GM18907 (cell line): ENCODE data around the gene CAP1.
"Not testable (repeated sequence)": the region's sequence is repeated elsewhere in the genome, so short reads cannot be mapped to it uniquely, and the experiment has no call there.

ENCODE experiments used
- ATAC-seq: cut with Tn5 transposase; IDR thresholded peaks from one replicate; pipeline ENCODE4 v1.9.1; 2021; ENCODE audit warnings: mild to moderate bottlenecking, moderate library complexity; ENCODE audit not compliant: unreplicated experiment

CAP1 gene

DNA sequence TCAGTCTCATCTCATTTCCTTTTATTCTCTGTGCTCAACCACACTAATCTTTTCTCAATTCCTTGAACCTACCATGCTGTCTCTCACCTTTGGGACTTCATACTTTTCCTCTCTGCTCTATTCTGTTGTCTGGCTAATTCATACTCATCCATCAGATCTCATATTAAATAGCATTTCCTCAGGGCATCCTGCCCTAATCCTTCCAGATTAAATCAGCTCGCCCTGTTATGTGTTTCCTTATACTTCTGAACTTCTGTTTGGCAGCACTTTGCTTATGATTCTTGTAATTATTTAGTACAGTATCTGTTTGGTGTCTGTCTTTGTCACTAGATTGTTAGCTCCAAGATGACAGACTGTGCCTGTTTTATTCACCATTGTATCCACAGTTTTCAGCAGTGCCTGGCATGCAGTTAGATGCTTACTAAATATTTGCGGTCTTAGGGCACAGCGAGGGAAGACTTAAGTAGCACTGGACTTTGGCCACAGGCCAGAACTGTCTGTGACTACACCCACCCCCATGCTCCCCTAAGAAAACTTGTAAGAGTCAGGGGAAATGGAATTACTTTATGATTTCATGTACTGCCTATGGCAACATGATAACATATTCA, 9.9 kb upstream of the CAP1 start:
- ATAC-seq, result no peak

DNA sequence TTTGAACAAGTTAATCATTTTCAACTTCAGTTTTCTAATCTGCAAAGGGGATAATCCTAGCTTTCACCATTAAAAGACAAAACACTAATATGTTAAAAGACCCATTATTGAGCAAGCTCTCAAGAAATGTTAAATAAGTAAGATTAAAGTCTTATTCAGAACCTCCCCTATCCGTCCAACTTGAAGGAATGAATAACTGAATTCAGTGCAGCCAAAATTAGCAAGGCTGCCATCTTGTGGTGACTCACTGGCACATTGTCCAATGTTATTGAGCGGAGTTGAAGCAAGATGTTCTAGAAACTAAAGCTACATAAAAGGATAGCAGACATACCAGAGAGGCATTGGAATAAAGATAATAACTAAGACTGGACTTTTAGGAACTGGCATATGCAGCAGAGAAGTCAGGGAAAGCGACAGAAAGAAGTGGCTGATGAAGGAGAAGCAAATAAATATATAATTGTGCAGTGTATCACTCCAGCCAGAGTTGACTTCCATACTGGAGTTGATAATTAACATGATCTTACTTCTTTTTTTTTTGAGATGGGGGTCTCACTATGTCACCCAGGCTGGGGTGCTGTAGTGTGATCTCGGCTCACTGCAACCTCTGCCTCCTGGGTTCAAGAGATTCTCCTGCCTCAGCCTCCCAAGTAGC, 8.2 kb upstream of the CAP1 start:
- ATAC-seq, result no peak

DNA sequence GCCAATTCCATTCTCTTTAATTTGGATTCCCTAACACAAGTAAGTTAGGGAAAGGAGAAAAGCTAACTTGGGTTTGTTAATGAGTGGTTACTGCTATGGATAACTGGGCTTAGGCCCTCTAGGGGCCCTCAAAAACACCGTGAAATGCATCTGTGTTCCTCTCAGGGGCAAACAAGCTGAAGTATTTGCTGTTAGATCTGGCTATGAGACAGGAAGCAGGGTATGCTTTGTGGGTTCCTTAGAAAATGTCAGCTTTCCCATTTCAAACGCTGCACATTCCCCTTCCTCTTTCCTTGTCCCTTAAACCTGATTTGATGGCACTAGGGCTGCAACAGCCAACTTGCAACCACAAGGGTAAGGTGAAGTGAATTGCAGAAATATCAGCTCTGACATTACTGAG, 5.7 kb upstream of the CAP1 start:
- no peak for ATAC-seq

DNA sequence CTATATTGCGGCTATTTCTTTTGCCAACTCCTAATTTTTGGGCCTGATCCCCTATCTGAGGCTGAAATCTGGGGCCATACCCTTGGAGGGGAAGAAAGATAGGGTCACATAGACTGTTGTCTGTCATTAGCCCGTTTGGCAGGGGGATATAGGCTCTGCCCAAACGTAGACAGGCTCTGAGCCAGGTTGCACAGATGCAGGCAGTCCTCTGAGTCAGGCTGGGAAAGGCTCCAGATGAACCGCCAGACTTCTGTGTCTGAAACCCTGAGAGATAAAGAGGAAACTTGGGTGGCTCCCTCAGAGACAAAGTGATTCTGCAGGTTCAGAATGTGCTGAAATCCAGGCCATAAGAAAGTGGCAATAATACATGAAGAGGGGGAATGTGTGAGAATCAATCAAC, 4.0 kb upstream of the CAP1 start:
- ATAC-seq, result no peak

DNA sequence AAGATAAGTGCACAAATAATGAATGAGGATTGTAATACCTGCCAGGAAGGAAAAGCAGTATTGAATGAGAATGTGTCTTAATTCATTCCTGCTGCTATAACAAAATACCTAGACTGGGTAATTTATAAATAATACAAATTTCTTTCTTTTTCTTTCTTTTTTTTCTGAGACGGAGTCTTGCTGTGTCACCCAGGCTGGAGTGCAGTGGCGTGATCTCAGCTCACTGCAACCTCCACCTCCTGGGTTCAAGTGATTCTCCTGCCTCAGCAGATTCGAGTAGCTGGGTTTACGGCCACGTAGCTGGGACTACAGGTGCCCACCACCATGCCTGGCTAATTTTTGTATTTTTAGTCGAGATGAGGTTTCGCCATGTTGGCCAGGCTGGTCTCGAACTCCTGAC, 3.3 kb upstream of the CAP1 start:
- not testable (repeated sequence) for ATAC-seq

DNA sequence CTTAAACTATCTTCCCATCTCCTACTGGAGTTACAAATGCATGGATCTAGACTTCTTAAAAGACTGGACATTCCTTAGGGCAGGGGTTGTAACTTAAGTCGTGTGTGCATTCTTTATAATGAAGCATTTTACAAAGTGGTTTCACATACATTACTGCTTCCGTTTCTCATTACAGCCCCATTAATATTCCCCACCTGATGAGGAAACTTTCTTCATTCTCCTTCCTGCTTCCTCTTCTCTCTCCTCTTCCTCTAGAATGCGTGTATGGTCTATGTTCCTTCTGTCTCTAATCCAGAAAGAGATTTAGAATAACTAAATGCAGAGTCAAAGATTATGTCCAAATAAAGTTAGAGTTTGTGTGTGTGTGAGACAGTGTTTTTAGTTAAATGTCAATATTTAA, 1.8 kb upstream of the CAP1 start:
- no peak for ATAC-seq

DNA sequence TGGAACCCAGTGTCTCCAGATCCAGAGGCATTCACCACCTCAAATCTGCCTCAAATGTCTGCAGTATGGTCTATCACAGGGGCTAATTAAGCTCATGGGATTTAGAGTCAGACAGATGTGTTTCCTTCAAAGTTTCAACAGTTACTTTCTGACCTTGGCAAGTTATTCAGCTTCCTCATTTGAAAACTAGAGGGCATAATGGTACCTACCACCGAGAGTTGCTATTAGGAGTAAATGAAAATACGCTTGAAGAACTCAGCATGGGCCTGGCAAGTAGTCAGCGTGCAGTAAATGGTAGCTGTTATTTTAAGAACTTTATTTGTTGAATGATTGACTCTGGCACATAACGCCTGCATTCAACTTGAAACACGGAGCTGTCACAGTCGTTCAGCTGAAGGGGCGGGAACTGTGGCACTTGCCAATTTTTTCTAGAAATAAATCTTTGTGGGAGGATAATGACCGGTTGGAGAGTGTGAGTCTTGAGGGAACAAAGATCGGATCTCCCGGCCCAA, 1.2 kb upstream of the CAP1 start:
- ATAC-seq, result peak; percentile 12

DNA sequence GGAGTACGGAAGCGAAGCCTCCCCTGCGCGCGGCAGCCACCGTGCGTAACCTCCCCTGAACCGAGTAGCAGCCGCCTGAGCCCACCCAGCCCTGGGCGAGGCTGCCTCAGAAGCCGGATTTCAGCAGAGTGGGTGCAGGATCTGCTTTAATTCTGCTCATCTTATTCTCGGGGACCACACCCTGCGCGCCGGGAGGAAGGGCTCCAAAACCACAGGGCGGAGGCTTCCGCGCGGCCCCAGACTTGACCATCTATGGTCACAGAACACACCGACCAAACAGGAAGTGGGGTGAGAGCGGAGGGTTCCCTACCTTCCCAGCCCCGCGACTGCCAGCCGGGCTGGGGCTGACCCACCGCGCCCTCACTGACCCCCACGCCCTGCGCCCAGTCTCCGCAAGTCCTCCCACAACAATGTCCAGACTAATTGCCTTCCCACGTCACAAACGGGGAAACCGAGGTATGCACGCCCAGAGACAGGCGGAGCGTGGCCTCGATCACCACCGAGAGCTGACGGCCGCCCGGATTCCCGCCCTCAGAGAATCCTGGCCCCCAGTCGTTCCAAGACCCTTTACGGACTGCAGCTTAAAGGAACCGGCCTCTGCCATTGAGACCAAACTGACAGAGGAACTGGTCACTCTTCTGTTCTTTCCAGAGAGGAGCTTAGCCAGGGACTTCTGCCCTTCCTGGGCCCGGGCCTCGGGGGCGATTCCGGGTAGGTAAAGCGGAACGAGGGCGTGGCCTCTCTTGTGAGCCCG, 595 bp upstream of the CAP1 start:
- peak; percentile 71 for ATAC-seq

DNA sequence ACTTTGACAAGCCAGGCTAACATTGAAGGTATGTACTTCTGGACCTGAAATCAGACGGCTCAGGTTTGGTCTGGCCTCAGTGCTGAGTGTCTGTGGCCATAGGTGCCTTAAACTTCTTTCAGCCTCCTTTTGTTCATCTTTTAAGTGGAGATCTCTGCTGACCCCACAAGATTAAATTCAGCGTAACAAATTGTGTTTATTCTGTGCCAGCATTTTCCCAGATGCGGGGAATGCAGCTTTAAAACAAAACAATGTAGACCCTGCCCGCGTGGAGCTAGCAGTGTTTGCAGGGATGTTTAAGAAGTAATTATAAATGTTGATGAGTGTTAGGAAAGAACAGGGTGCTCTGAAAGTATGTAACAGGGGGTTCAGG, 923 bp downstream of the CAP1 start:
- ATAC-seq, result no peak

DNA sequence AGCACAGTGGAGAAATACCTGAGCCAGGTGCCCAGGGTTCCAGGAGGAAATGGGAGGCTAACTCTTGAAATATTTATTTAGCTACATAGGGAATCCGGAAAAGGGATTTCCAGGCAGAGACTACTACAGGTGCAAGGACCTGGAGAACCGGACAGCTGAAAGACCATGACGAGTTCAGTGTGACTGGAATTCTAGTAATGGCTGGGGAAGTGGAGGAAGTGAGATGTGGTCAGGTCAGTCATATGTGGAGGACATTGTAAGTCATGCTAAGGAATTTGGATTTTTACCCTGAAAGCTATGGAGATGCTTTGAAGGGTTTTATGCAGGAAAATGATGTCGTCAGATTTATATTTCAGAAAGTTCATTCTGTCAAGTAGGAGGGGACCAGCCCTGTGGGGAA, 1.8 kb downstream of the CAP1 start:
- ATAC-seq, result no peak

DNA sequence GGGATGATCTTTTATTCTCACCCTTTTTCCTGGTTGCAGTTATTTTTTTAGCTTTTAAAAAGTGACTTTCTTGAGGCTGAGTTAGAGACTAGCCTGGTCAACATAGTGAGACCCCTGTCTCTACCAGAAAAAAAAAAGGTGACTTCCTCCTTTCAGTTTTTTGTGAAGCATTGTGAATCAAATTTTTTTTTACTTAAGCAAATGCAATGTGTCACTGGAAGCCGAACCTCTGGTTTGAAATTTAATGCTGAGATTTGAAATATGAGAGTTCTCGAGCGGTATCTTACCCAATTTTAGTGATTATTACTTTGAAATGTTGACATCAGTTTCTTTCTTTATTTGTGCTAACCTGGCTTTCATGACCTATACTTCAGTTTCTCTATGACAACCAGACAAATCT, 3.6 kb downstream of the CAP1 start:
- ATAC-seq, result no peak

DNA sequence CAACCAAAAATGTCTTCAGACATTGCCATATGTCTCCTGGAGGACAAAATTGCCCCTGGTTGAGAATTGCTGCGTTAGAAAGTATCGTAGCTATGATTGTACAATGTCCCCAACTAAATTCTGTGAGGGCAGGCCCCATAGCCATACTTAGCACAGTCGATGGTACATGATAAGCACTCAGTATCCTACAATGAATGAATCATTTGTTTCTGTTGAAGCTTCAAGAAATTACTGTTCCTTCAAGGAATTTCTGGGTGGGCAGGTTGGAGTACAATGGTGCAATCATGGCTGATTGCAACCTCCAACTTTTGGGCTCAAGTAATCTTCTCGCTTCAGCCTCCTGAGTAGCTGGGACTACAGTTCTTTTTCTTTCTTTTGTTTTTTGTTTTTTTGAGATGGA, 4.7 kb downstream of the CAP1 start:
- ATAC-seq, result no peak

DNA sequence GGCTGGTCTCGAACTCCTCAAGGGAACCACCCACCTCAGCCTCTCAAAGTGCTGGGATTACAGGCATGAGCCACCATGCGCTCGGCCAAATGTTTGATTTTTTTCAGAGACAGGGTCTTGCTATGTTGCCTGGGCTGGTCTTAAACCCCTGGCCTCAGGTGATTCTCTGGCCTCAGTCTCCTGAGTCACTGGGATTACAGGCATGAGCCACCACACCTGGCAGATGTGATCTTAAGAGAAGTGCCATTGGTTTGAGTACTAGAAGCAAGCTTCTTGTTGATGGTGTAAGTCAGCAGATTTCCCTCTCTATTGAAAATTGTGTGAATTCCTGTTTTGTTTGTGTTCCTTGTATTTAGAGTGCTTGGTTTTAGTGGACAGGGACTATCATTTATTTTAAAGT, 5.2 kb downstream of the CAP1 start:
- no peak for ATAC-seq

DNA sequence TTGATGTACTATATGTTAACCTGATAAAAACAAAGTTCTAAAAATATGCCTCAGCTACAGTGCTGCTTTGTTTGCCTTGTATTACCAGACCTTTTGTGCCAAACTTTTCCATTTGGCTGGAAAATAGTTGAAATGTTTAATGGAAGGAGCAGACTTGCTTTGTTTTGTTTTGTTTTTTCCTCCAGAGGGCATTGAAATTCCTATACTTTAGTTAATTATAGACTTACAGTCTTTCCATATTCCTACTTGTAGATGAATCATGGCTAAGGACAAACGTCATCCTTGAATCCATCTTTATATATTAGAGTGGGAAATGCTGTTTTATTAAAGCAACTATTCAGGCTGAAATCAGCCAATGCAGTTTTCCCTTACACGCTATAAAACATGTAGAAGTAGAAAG, 6.7 kb downstream of the CAP1 start:
- no peak for ATAC-seq

DNA sequence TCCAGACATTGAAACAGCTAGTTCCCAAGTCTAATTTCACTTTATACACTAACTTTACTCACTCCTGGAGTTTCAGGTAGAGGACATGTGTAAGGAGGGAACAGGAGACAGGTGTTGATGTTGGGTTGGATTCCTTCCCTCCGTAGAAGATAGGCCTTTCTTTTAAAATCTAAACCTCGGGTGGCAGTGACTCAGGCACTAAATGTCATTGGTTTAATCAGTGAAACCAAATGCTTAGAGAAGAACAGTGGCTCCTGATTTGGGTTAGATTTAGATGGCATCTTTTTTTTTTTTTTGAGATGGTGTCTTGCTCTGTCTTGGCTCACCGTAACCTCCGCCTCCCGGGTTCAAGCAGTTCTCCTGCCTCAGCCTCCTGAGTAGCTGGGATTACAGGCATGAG, 7.2 kb downstream of the CAP1 start:
- no peak for ATAC-seq

DNA sequence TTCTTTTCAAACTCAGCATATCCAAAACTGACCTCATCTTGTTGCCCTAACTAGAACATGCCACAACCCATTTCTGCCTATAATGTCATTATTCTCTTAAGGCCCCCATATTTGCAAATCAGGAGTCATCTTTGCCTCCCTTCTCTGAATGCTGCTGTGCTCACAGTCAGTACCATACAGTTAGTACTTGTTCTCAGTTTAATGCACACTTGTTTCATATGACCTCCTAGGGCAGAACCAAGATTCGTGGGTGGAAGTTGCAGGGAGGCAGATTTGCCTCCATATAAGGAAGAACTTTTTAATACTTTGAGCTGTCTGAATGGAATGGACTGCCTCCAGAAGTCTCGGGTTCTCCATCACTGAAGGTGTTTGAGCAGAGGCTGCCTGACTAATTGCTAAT, 9.2 kb downstream of the CAP1 start:
- ATAC-seq, result no peak

DNA sequence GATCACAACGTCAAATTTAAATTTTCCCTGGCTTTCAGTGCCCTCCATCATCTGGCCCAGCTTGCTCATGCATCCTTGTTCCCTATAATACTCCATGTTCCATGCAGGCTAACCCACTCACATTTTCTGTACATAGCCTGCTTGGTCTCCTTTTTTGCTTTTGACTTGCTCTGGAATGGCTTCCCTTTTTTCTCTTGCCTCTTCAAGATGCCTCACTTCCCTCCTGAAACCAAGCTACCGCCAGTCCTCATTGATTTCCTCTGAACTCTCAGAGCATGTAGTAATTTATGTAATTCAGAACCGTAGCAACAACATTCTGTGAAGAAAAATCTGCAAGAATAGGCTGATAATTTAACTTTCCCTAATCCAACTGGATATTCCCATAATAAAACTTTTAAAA, 10.3 kb downstream of the CAP1 start:
- ATAC-seq, result no peak

DNA sequence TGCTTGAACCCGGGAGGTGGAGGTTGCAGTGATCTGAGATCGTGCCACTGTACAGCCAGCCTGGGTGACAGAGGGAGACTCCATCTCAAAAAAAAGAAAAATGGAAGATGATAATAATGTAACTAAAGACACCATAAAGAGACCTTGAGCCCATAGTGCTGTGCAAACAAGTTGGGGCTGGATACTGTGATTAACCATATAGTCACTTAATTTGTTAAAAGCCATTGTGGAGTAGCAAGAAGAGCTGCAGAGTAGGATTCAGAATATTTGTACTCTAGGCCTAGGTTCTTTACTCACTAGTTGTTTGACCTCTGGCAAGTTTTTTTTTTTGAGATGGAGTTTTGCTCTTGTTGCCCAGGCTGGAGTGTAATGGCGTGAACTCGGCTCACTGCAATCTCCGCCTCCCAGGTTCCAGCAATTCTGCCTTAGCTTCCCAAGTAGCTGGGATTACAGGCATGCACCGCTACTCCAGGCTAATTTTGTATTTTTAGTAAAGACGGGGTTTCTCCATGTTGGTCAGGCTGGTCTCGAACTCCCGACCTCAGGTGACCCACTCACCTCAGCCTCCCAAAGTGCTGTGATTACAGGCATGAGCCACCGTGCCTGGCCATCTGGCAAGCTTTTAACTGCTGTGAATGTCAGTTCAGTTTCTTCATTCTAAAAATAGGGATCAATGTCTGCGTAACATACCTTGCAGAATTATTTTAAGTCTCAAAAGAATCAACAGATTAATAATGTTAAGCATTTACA, 12.8 kb downstream of the CAP1 start:
- ATAC-seq, result no peak

DNA sequence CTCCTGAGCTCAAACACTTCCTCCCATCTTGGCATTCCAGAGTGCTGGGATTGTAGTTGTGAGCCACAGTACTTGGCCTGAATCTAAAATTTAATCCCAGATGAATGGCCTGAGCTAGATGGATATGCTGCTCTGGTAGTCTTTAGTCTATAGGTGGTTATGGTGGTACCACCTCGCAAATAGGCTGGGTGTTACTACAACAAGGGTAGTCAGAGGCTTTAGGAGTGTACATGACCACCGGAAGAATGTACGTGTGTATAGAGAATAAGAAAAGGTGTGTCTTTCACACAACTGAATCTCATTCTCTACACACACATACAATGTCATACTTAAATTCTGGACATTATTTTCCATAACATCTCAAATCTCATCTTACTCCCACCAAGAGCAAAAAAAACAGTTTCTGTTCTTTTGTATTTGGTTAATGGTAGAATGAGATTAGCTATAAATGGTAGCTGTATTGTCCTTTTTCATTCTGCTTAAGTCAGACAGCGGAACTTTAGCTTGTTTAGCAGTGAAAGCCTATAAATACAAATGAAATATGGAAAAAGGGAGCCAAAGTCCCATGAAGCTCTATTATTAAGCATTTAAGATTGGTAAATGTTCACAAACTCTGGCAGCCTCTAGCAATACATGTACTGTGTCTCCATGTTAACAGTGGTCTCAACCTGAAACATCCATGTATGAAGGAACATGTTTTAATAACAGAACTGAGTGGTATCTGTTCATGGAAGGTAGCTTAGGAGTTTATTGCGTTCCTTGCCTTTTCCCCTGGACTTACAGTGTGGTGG, 16.2 kb downstream of the CAP1 start:
- ATAC-seq, result no peak

DNA sequence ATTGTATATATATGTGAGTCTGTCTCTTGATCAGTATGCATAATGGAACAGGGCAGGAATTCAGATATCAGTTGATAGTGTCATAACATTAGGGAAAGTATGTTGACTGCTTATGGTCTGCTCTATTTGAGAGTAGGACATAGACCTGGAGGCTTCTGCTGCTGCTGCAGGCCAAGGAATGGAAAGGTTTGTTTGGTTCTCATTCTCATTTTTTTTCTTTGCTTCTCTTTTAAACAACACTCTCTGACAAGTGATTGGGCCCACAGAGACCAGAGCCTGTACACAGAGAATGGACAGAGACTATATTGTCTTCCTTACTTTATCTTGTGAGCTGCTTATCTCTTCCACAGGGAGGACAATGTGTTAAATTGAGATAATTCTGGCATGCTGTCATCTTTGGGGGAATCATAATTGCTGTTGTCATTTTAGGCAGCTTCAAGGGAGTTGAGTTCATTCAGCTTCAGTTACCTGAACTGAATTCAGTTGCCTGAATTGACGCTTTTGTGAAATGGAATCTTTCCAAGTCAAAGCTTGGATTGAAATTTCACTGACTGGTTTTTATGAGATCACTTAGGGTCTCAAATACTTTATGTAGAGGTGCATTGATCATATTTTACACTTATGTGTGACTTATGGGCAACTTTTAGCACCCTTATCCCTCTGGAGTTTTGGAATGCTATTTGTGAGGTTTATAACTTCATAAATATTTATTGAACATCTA, 16.9 kb downstream of the CAP1 start:
- no peak for ATAC-seq
